ENCODE results near the gene TECPR2. TPM values are rescaled to one million over a fixed set of nuclear protein-coding genes. Genes with fewer than 3 reads are reported as not detected.

Gene TECPR2
- polyA plus RNA-seq, 1 donor (not counting 4 experiments of a cell fraction or from before 2014, with no cell fraction given), result 8.3 TPM

GRCh38 chr14:102319351-102320032, 43.2 kb upstream of the TECPR2 start, which contains the start of gene ZNF839:
TSS of gene ZNF839 (plus strand) at chr14:102319746. CDS start at chr14:102319766, 20 bp downstream.
- H3K9me1 ChIP-seq (ENCODE audit: control insufficient read depth, extremely low read depth, insufficient read depth, low read length), result no peaks in the 10 kb centered on the region
- dilution Hi-C loops (cut with MboI; ENCODE audit: extremely low pct_ligation_motif_present, low sequenced_read_pairs), result no loop called here
- FAIRE-seq (no peak), DNase-seq (ENCODE audit: low read depth, low spot score) (peak; percentile 35)
- H4K20me1 ChIP-seq (ENCODE audit: control insufficient read depth, extremely low read depth, insufficient read depth, low read length), result no peaks in the 10 kb centered on the region
- TF ChIP-seq EZH2 (IDR thresholded peaks at IDR 0.05; ENCODE audit: low read length), result no peak
- TF ChIP-seq CTCF (optimal IDR thresholded peaks at IDR 0.05 in 1 of 3, IDR thresholded peaks at IDR 0.05 in 1 of 3, conservative IDR thresholded peaks at IDR 0.05 in 1 of 3; ENCODE audit: extremely low read depth in 1 of 3, insufficient read depth in 2 of 3, low read length in 3 of 3), result no peak
- peak within 1 kb of the TSS; percentile 84 for H2AFZ ChIP-seq (ENCODE audit: control insufficient read depth, low read length)
- H3K9me3 ChIP-seq (ENCODE audit: control insufficient read depth, low read depth, low read length), result no peaks in the 10 kb centered on the region
- H3K4me2 ChIP-seq (ENCODE audit: control insufficient read depth, extremely low read depth, insufficient read depth, low read depth, low read length), result peak within 1 kb of the TSS; percentile 96
- H3K9ac ChIP-seq (ENCODE audit: control insufficient read depth, extremely low read depth, insufficient read depth, low read length), result peak within 1 kb of the TSS; percentile 88
- peaks cover 37% of the 10 kb centered on the region for H3K4me1 ChIP-seq (ENCODE audit: control insufficient read depth, extremely low read depth, insufficient read depth, low read length)
- no peaks in the 10 kb centered on the region for H3K27me3 ChIP-seq (ENCODE audit: control insufficient read depth, extremely low read depth, insufficient read depth, low read length)
- H3K36me3 ChIP-seq (ENCODE audit: control insufficient read depth in 2 of 2, extremely low read depth in 1 of 2, insufficient read depth in 2 of 2, low read length in 2 of 2), result peaks cover 2 to 4% of the 10 kb centered on the region in 2 experiments
- H3K79me2 ChIP-seq (ENCODE audit: control insufficient read depth, insufficient read depth, low read length), result peaks cover 9% of the 10 kb centered on the region
- peak within 1 kb of the TSS; percentile 87 for H3K27ac ChIP-seq (ENCODE audit: control insufficient read depth, insufficient read depth, low read length)
- H3K4me3 ChIP-seq (ENCODE audit: control insufficient read depth in 2 of 3, extremely low read depth in 1 of 3, insufficient read depth in 2 of 3, low read depth in 1 of 3, low read length in 3 of 3), result peak within 1 kb of the TSS; percentile 83 to 94 (median 88)

GRCh38 chr14:102320033-102320660, 42.6 kb upstream of the TECPR2 start:
- Histone ChIP-seq H3K9me1 (ENCODE audit: control insufficient read depth, extremely low read depth, insufficient read depth, low read length) (no peaks in the 10 kb centered on the region), H3K9ac (ENCODE audit: control insufficient read depth, extremely low read depth, insufficient read depth, low read length) (peak overlapping the region; percentile 88), H3K9me3 (ENCODE audit: control insufficient read depth, low read depth, low read length) (no peaks in the 10 kb centered on the region), H3K36me3 (ENCODE audit: control insufficient read depth in 2 of 2, extremely low read depth in 1 of 2, insufficient read depth in 2 of 2, low read length in 2 of 2) (peaks cover 2 to 4% of the 10 kb centered on the region in 2 experiments), H3K4me3 (ENCODE audit: control insufficient read depth in 2 of 3, extremely low read depth in 1 of 3, insufficient read depth in 2 of 3, low read depth in 1 of 3, low read length in 3 of 3) (peak overlapping the region; percentile 83 to 94 (median 88)), H3K27me3 (ENCODE audit: control insufficient read depth, extremely low read depth, insufficient read depth, low read length) (no peaks in the 10 kb centered on the region), H3K4me1 (ENCODE audit: control insufficient read depth, extremely low read depth, insufficient read depth, low read length) (peaks cover 34% of the 10 kb centered on the region), H3K4me2 (ENCODE audit: control insufficient read depth, extremely low read depth, insufficient read depth, low read depth, low read length) (peak overlapping the region; percentile 96), H4K20me1 (ENCODE audit: control insufficient read depth, extremely low read depth, insufficient read depth, low read length) (no peaks in the 10 kb centered on the region), H3K27ac (ENCODE audit: control insufficient read depth, insufficient read depth, low read length) (peak overlapping the region; percentile 87), H3K79me2 (ENCODE audit: control insufficient read depth, insufficient read depth, low read length) (peaks cover 9% of the 10 kb centered on the region), H2AFZ (ENCODE audit: control insufficient read depth, low read length) (peak overlapping the region; percentile 78)
- no peak for FAIRE-seq
- TF ChIP-seq EZH2 (IDR thresholded peaks at IDR 0.05; ENCODE audit: low read length) (no peak), CTCF (optimal IDR thresholded peaks at IDR 0.05 in 1 of 3, IDR thresholded peaks at IDR 0.05 in 1 of 3, conservative IDR thresholded peaks at IDR 0.05 in 1 of 3; ENCODE audit: extremely low read depth in 1 of 3, insufficient read depth in 2 of 3, low read length in 3 of 3) (no peak)
- dilution Hi-C loops (cut with MboI; ENCODE audit: extremely low pct_ligation_motif_present, low sequenced_read_pairs), result no loop called here
- DNase-seq (ENCODE audit: low read depth, low spot score), result no peak
